IPS-20b (cell line): Measurements from ENCODE around the gene SDCBP2.

Experiments used
- H3K27ac ChIP-seq: one replicate; pipeline ENCODE4 v1.5.1; 2013; ENCODE audit warnings: low read length
- H3K27me3 ChIP-seq: 2 replicates; pipeline ENCODE4 v1.6.1; 2013; ENCODE audit warnings: mild to moderate bottlenecking, low read length, inconsistent platforms; ENCODE audit not compliant: insufficient read depth
- H3K36me3 ChIP-seq: 2 replicates; pipeline ENCODE4 v1.6.1; 2013; ENCODE audit warnings: low read depth, mild to moderate bottlenecking, inconsistent platforms, low read length, moderate library complexity; ENCODE audit not compliant: insufficient read depth
- H3K4me1 ChIP-seq: 2 replicates; pipeline ENCODE4 v1.6.1; 2013; ENCODE audit warnings: mild to moderate bottlenecking, control low read depth, inconsistent platforms, low read length, moderate library complexity; ENCODE audit not compliant: insufficient read depth
- H3K4me3 ChIP-seq: 2 replicates; pipeline ENCODE4 v1.5.1; 2013; ENCODE audit warnings: mild to moderate bottlenecking, low read length, inconsistent platforms
- H3K9ac ChIP-seq: 2 replicates; pipeline ENCODE4 v1.6.1; 2013; ENCODE audit warnings: low read depth, mild to moderate bottlenecking, inconsistent platforms, low read length, moderate library complexity
- H3K9me3 ChIP-seq: 2 replicates; pipeline ENCODE4 v1.6.1; 2013; ENCODE audit warnings: mild to moderate bottlenecking, low read depth, low read length, inconsistent platforms; ENCODE audit not compliant: insufficient read depth

The SDCBP2 gene

GRCh38 chr20:1297486-1297885, 31.5 kb downstream of the SDCBP2 start:
- H3K4me3 ChIP-seq: no peak overlapping the region
- peaks cover 7% of the 10 kb centered on the region; the same call in 1 of the 2 replicates for H3K4me1 ChIP-seq
- no peak overlapping the region for H3K27ac ChIP-seq
- no peak overlapping the region for H3K9ac ChIP-seq
- H3K9me3 ChIP-seq: no peaks in the 10 kb centered on the region
- H3K36me3 ChIP-seq: no peaks in the 10 kb centered on the region
- no peaks in the 10 kb centered on the region for H3K27me3 ChIP-seq

- Histone ChIP-seq H3K9ac (no peak overlapping the region), H3K9me3 (no peaks in the 10 kb centered on the region), H3K36me3 (no peaks in the 10 kb centered on the region), H3K4me1 (peaks cover 7% of the 10 kb centered on the region; the same call in 1 of the 2 replicates), H3K27ac (no peak overlapping the region), H3K27me3 (no peaks in the 10 kb centered on the region), H3K4me3 (no peak overlapping the region)
Observed at GRCh38 chr20:1296922-1297321, 32.0 kb downstream of the SDCBP2 start.

GRCh38 chr20:1296117-1296610, 32.8 kb downstream of the SDCBP2 start:
- no peak overlapping the region for H3K27ac ChIP-seq
- H3K9me3 ChIP-seq: no peaks in the 10 kb centered on the region

GRCh38 chr20:1295276-1295930, 33.5 kb downstream of the SDCBP2 start:
- Histone ChIP-seq H3K27ac (no peak overlapping the region), H3K27me3 (no peaks in the 10 kb centered on the region), H3K9ac (no peak overlapping the region), H3K4me1 (no peaks in the 10 kb centered on the region), H3K9me3 (no peaks in the 10 kb centered on the region), H3K36me3 (no peaks in the 10 kb centered on the region), H3K4me3 (no peak overlapping the region)

More at GRCh38 chr20:1296117-1296610, 32.8 kb downstream of the SDCBP2 start:
- no peak overlapping the region for H3K4me3 ChIP-seq
- H3K36me3 ChIP-seq: no peaks in the 10 kb centered on the region
- no peaks in the 10 kb centered on the region for H3K27me3 ChIP-seq
- no peak overlapping the region for H3K9ac ChIP-seq
- H3K4me1 ChIP-seq: peaks cover 5% of the 10 kb centered on the region; the same call in 1 of the 2 replicates

- no peaks in the 10 kb centered on the region for H3K36me3 ChIP-seq
- no peaks in the 10 kb centered on the region for H3K4me1 ChIP-seq
- no peaks in the 10 kb centered on the region for H3K9me3 ChIP-seq
- no peak overlapping the region for H3K9ac ChIP-seq
- no peaks in the 10 kb centered on the region for H3K27me3 ChIP-seq
- H3K27ac ChIP-seq: no peak overlapping the region
- H3K4me3 ChIP-seq: no peak overlapping the region
Observed at GRCh38 chr20:1294497-1294896, 34.4 kb downstream of the SDCBP2 start.

- Histone ChIP-seq H3K4me1 (no peaks in the 10 kb centered on the region), H3K27ac (no peak overlapping the region), H3K4me3 (no peak overlapping the region), H3K27me3 (no peaks in the 10 kb centered on the region), H3K9me3 (no peaks in the 10 kb centered on the region), H3K9ac (no peak overlapping the region), H3K36me3 (no peaks in the 10 kb centered on the region)
Observed at GRCh38 chr20:1293641-1294379, 35.1 kb downstream of the SDCBP2 start.

GRCh38 chr20:1292620-1293019, 36.3 kb downstream of the SDCBP2 start:
- H3K27ac ChIP-seq: no peak overlapping the region
- no peak overlapping the region for H3K4me3 ChIP-seq
- no peaks in the 10 kb centered on the region for H3K27me3 ChIP-seq
- no peaks in the 10 kb centered on the region for H3K9me3 ChIP-seq
- no peak overlapping the region for H3K9ac ChIP-seq
- no peaks in the 10 kb centered on the region for H3K4me1 ChIP-seq
- H3K36me3 ChIP-seq: no peaks in the 10 kb centered on the region

- no peak overlapping the region for H3K9ac ChIP-seq
- H3K27me3 ChIP-seq: no peaks in the 10 kb centered on the region
- no peak overlapping the region for H3K27ac ChIP-seq
Observed at GRCh38 chr20:1291191-1291741, 37.7 kb downstream of the SDCBP2 start.

GRCh38 chr20:1287787-1288569, 41.0 kb downstream of the SDCBP2 start:
- no peaks in the 10 kb centered on the region for H3K9me3 ChIP-seq
- no peaks in the 10 kb centered on the region for H3K27me3 ChIP-seq
- no peaks in the 10 kb centered on the region for H3K36me3 ChIP-seq
- no peak overlapping the region for H3K4me3 ChIP-seq
- H3K27ac ChIP-seq: no peak overlapping the region
- no peaks in the 10 kb centered on the region for H3K4me1 ChIP-seq
- no peak overlapping the region for H3K9ac ChIP-seq

More at GRCh38 chr20:1291191-1291741, 37.7 kb downstream of the SDCBP2 start:
- Histone ChIP-seq H3K9me3 (no peaks in the 10 kb centered on the region), H3K4me1 (no peaks in the 10 kb centered on the region), H3K36me3 (no peaks in the 10 kb centered on the region), H3K4me3 (no peak overlapping the region)

GRCh38 chr20:1287306-1287705, 41.6 kb downstream of the SDCBP2 start:
- no peaks in the 10 kb centered on the region for H3K4me1 ChIP-seq
- H3K27ac ChIP-seq: no peak overlapping the region
- no peaks in the 10 kb centered on the region for H3K27me3 ChIP-seq
- no peaks in the 10 kb centered on the region for H3K36me3 ChIP-seq
- H3K4me3 ChIP-seq: no peak overlapping the region
- H3K9ac ChIP-seq: no peak overlapping the region
- no peaks in the 10 kb centered on the region for H3K9me3 ChIP-seq

GRCh38 chr20:1286267-1287024, 42.5 kb downstream of the SDCBP2 start:
- no peak overlapping the region for H3K4me3 ChIP-seq
- no peak overlapping the region for H3K27ac ChIP-seq
- no peaks in the 10 kb centered on the region for H3K27me3 ChIP-seq
- H3K36me3 ChIP-seq: no peaks in the 10 kb centered on the region
- H3K4me1 ChIP-seq: no peaks in the 10 kb centered on the region
- no peak overlapping the region for H3K9ac ChIP-seq
- no peaks in the 10 kb centered on the region for H3K9me3 ChIP-seq
